ENCODE measurements around the gene ZFP92. TPM values are rescaled to one million over a fixed set of nuclear protein-coding genes. Genes with fewer than 3 reads are reported as not detected.

The ZFP92 gene
- total RNA-seq, 6 donors from 2014 or later, result 2.7 to 5.1 (median 3.7) TPM

GRCh38 chrX:153379508-153379907 lies 31.8 kb upstream of the ZFP92 start:
- TF ChIP-seq POLR2AphosphoS5 (IDR thresholded peaks at IDR 0.05) (no peak), EP300 (IDR thresholded peaks at IDR 0.05) (no peak), POLR2A (IDR thresholded peaks at IDR 0.05) (no peak), CTCF (IDR thresholded peaks at IDR 0.05) (no peak)
- Histone ChIP-seq H3K4me3 (no peak overlapping the region), H3K36me3 (no peaks in the 10 kb centered on the region), H3K27ac (no peak overlapping the region), H3K4me1 (no peaks in the 10 kb centered on the region), H3K27me3 (no peaks in the 10 kb centered on the region), H3K9me3 (peaks cover 0 to 10% (median 0%) of the 10 kb centered on the region in 4 donors)
- ATAC-seq (ENCODE audit: low FRiP score in 2 of 2) (no peak), DNase-seq (no peak)
- WGBS, 2 donors, result 70 to 71% methylated on average over 8 to 9 of the region's 9 CpGs

GRCh38 chrX:153379971-153380581 lies 31.2 kb upstream of the ZFP92 start:
- ATAC-seq (ENCODE audit: low FRiP score in 2 of 2), result no peak
- 54 to 59% methylated on average over 5 to 13 of the region's 13 CpGs for WGBS, 2 donors
- DNase-seq, result no peak

GRCh38 chrX:153380691-153381090 lies 30.6 kb upstream of the ZFP92 start:
- no peak overlapping the region for H3K4me3 ChIP-seq
- TF ChIP-seq EP300 (IDR thresholded peaks at IDR 0.05) (no peak), CTCF (IDR thresholded peaks at IDR 0.05) (no peak), POLR2AphosphoS5 (IDR thresholded peaks at IDR 0.05) (no peak), POLR2A (IDR thresholded peaks at IDR 0.05) (no peak)
- H3K36me3 ChIP-seq, result no peaks in the 10 kb centered on the region
- peaks cover 0 to 10% (median 0%) of the 10 kb centered on the region in 4 donors for H3K9me3 ChIP-seq
- H3K4me1 ChIP-seq, result no peaks in the 10 kb centered on the region
- no peak overlapping the region for H3K27ac ChIP-seq
- DNase-seq (no peak), ATAC-seq (ENCODE audit: low FRiP score in 2 of 2) (no peak)
- 40 to 79% methylated on average over 1 to 9 of the region's 9 CpGs for WGBS, 2 donors
- H3K27me3 ChIP-seq, result no peaks in the 10 kb centered on the region

More at GRCh38 chrX:153379971-153380581, 31.2 kb upstream of the ZFP92 start:
- Histone ChIP-seq H3K36me3 (no peaks in the 10 kb centered on the region), H3K27me3 (no peaks in the 10 kb centered on the region), H3K4me1 (no peaks in the 10 kb centered on the region), H3K4me3 (no peak overlapping the region), H3K27ac (no peak overlapping the region), H3K9me3 (peaks cover 0 to 10% (median 0%) of the 10 kb centered on the region in 4 donors)
- TF ChIP-seq EP300 (IDR thresholded peaks at IDR 0.05) (no peak), POLR2A (IDR thresholded peaks at IDR 0.05) (no peak), POLR2AphosphoS5 (IDR thresholded peaks at IDR 0.05) (no peak), CTCF (IDR thresholded peaks at IDR 0.05) (no peak)

GRCh38 chrX:153381684-153382532 lies 29.4 kb upstream of the ZFP92 start:
- no peaks in the 10 kb centered on the region for H3K27me3 ChIP-seq
- DNase-seq, result no peak
- peak overlapping the region in 1 of 4 donors; percentile 16 for H3K27ac ChIP-seq
- no peaks in the 10 kb centered on the region for H3K4me1 ChIP-seq
- no peak for TF ChIP-seq EP300 (IDR thresholded peaks at IDR 0.05)
- TF ChIP-seq POLR2A (IDR thresholded peaks at IDR 0.05), result no peak
- TF ChIP-seq POLR2AphosphoS5 (IDR thresholded peaks at IDR 0.05), result peak in 1 of 2 donors; percentile 18
- TF ChIP-seq CTCF (IDR thresholded peaks at IDR 0.05), result no peak
- no peak overlapping the region for H3K4me3 ChIP-seq
- H3K36me3 ChIP-seq, result no peaks in the 10 kb centered on the region
- 20 to 73% methylated on average over 1 to 12 of the region's 12 CpGs for WGBS, 2 donors
- peak; percentile 7 to 67 for ATAC-seq (ENCODE audit: low FRiP score in 2 of 2)
- H3K9me3 ChIP-seq, result peaks cover 0 to 10% (median 0%) of the 10 kb centered on the region in 4 donors

Data from upper lobe of left lung (tissue), 6 donors.